ENCODE measurements around the gene ZNF598.
"Not testable (repeated sequence)": the region's sequence is repeated elsewhere in the genome, so short reads cannot be mapped to it uniquely, and the experiment has no call there.

The ZNF598 gene

DNA sequence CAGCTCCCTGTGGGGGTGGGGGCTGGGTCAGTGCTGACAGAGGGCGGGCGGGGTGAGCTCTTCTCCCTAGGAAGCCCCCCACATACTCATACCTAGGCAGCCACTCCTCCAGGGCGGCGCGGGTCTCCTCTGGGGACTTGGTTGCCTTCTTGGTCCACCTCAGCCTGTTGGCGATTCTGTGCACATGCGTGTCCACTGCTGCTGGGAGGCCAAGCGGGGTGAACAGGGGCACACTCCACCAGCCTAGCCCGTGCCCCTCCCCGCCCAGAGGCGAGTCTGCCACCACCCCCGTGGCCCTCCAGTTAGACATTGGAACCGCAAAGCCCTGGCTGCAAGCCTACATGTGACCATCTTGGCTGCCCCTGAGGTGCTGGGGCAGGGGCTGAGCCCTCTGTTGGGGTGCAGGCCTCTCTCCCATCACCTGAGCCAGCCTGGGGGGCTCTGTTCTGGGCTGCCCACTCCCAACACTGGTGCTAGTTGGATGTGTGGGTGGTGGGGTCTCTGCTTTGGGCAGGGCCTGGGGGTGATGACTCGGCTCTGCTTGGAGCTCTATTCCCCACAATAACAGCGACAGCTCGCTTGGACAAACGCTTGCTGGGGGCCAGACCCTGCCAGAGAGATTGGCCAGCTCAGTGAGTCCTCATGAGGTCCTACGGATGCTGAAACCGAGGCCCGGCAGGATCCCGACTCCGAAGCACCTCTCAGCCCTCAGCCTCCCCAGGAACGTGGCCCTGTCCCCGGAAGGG, 30.6 kb upstream of the ZNF598 start:
- no peak for DNase-seq

- DNase-seq, result peak; percentile 24
These were observed 29.8 kb upstream of the ZNF598 start for GRCh38 chr16:2039274-2040031.

DNA sequence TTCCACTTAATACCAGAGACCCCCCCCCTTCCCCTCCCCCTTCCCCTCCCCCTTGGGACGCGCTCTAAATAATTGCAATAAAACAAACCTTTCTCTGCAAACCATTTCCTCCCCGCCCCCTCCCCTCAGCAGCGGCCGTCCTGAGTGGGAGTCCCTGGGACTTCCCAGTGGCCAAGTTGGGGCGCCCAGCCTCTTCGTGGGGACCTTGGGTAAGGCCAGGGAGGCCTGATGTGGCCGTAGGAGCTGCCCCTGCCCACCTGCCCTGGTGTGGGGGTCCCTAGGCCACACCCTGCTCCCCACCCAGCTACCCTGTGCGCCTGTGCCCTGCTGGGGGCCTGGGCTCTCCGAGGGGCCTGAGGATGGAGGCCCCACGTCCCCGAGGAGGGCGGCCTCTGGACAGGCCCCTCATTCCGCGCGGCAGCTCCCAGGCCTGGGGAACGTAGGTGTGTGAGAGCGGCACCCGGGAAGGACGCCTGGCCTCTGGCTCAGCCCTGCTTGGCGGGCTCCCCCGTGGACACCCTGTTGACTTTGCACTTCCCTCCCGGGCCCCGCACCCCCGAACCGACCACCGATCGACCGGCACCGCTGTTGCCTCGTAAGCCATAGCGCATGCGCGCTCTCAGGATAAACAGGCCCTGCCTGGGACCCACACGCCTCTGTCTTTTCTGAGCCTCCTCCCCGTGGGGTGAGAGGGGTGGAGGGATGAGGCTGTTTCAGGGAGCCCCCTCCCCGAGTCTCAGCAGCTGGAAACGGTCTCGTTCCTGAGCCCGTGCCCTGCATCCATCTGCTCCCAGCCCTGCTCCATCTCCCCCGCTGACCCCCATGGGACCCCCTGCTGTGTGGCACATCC, 29.0 kb upstream of the ZNF598 start:
- DNase-seq, result no peak

GRCh38 chr16:2037647-2038381, 28.2 kb upstream of the ZNF598 start:
- no peak for DNase-seq

- DNase-seq, result no peak
These were observed 27.5 kb upstream of the ZNF598 start for GRCh38 chr16:2037115-2037514.

GRCh38 chr16:2036200-2036966, 26.8 kb upstream of the ZNF598 start:
- DNase-seq, result no peak

GRCh38 chr16:2035431-2036199, 26.0 kb upstream of the ZNF598 start:
- peak; percentile 52 for DNase-seq

DNA sequence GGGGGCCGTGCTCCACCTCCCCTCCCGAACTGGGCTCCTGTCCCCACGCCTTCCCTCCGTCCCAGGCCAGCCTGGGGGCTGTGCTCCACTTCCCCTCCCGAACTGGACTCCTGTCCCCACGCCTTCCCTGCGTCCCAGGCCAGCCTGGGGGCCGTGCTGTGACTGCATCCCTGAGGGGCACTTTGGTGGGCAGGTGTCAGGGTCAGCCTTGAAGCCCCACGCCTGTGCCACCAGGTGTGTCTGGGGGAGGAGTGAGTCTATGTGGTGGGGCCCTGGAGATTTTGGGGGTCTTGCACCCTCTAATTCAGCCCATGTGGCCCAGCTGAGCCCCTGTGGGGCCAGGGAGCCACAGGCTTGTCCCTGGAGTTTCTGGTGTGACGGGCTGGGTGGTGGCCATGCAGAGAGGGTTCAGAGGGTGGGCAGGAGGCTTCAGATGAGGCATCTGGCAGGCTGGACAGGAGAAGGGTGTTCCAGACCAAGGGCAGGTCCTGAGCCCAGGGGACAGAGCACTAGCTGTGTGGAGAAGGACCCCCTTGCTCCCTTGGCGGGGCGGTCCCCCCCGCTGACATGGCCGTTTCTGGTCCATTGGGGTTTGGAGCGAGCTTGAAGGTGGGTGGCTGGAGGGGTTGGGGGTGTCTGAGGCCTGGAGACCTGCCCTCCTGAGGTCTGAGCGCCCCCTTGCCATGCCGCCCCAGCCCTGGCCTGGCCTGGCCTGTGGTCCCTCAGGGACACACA, 25.2 kb upstream of the ZNF598 start:
- no peak for DNase-seq

DNA sequence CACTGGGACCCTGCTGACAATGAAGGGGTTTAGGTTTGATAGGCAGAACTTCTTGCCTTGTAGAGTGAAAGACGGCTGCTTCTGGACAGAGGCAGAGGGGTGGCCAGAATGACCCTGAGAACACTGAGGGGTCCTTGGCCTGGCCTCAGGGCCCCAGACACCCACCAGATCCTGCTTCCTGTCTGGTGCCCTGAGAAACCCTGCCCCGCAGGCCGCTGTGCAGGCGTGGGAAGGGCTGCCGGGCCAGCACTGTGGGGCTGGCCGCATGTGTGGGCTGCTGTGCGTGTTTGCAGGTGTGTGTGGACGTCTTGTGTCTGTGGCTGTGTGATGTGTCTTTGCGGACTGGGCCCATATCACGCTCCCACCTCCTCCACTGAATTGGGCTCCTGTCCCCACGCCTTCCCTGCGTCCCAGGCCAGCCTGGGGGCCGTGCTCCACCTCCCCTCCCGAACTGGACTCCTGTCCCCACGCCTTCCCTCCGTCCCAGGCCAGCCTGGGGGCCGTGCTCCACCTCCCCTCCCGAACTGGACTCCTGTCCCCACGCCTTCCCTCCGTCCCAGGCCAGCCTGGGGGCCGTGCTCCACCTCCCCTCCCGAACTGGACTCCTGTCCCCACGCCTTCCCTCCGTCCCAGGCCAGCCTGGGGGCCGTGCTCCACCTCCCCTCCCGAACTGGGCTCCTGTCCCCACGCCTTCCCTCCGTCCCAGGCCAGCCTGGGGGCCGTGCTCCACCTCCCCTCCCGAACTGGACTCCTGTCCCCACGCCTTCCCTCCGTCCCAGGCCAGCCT, 24.5 kb upstream of the ZNF598 start:
- not testable (repeated sequence) for DNase-seq

DNA sequence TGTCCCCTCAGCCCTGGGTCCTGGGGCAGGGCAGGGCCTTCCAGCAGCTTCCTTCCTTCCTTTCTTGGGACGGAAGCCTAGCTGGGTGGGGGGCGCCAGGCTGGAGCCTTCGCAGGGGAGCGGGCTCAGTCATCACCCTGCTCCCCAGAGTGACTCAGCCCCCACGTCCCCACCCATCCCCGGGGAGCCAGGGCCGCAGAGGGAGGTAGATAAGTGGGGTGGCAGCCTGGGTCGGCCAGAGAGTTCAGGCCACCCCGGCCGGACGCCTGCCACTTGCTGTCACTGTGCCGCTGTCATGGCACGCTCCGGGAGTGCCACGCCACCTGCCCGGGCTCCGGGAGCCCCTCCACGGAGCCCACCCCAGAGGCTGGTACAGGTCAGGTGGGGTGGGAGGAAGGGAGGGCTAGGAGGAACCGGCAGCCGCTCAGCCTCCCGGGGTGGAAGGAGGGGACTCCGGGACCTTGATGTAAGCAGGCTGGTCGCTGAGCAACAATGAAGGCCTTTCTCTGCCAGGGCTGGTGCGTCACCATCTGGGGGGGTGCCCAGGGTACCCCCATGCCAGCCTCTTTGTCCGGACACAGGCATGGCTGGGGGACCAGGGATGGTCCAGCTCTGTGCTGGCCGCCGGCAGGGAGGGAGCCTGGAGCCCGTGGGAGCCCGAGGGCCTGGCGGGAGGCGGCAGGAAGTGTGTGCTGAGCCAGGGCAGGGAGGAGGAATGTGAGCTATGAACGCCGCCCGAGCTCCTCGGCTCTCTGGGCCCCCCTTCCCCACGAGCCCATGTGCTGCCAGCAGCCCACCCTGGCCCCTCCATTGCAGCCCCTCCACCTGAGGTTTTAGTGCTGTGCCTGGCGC, 23.7 kb upstream of the ZNF598 start:
- DNase-seq, result no peak

DNA sequence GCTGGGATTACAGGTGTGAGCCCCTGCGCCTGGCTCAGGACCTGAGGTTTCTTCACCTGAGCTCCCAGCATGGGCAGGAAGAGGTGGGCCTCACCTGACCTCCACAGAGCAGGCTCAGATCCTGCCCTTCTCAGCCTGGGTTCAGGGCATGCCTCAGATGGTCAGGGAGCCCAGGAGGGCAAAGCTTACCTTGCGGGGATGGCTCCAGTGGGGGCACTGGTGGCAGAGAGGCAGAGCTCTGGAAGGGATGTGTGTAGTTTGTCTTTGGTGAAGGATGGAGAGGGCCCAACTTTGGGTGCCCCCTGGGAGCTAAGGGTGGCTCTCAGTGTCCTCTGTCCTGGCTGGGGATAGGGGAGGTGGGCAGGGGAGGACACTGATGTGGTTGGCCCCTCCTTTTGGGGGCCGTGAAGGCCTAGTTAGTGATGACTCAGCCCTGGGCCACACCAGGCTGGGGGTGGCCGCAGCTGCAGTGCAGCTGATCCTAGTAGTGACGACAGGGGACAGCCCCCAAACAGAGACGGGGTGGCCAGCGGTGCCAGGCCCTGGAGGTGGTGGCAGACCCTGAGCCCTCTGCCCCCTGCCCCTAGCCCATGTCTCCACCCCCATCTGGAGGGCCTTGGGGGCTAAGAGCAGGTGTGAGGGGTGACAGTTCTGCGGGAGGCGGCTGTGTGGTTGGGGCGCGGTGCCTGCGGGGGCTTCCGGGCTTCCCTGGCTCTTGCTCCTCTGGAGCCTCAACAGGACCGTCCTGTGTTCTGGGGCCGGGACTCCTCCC, 22.9 kb upstream of the ZNF598 start:
- no peak for DNase-seq

DNA sequence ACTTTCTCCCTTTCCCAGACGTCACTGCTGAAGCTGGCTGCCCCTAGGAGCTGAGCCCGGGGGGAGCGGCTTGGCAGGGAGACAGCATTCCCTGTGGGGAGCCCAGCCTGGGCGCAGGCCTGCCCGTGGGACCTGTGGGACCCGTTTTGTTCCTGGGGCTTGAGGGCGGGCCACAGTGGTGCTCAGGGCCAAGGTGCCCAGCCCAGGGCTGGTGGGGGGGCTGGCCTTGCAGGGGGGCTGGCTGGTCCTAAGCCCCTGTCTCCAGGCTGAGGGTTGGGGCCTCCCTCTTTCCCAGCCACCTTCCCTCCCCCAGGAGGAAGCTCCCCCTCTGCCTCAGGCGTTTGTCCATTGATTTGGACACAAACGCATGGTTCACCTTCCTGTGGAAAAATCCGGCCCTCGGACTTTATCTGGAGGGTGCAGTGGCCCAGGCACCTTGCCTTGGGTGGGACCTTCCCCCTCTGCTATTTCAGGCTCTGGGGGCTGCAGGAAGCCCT, 21.5 kb upstream of the ZNF598 start:
- DNase-seq, result no peak

- no peak for DNase-seq
These were observed 20.4 kb upstream of the ZNF598 start for GRCh38 chr16:2030036-2030435.

DNA sequence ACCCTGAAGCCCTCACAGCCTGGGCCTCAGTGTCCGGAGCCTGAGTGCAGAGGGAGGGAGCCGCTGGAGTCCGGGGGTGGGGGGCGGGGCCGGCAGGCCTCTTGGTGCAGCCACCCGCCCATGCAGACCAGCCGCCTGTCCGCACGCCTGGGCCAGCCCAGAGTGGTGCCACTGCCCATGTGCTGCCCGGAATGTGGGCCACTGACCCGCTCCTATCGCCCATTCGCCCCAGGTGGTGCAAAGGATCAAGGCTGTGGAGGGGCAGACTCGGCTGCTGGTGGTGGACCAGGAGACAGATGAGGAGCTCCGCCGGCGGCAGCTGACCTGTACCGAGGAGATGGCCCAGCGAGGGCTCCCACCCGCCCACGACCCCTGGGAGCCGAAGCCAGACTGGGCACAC, 19.7 kb upstream of the ZNF598 start:
- DNase-seq, result no peak

GRCh38 chr16:2028620-2029220, 19.1 kb upstream of the ZNF598 start:
- peak; percentile 33 for DNase-seq

DNA sequence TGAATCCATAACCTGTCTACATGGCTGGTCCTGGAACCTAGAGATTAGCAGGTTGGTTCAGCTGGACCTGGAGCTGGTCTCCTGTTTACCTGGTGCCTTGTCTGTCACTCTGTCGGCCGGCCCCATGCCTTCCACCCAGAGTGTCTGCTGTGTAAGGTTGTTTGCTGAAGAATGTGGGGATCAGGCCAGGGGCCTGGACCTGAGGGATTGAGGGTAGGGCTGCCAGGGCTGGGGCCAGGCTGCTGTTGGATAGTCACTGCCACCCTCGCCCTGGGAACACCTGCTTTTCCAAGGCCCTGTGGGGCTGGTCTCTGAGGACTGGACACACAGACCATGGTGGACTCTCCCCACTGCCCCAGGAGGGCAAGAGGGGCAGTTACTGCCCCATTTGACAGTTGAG, 18.5 kb upstream of the ZNF598 start:
- no peak for DNase-seq

Measured in NCI-H1092 treated with DMSO at 0.1 percent for 48 hours (cell line).